WI38 (cell line): ENCODE data around the gene KAT2B.

Experiments used
- H3K4me3 ChIP-seq: 2 replicates; pipeline ENCODE4 v1.5.1; 2011; ENCODE audit warnings: low read depth, mild to moderate bottlenecking, control low read depth, low read length
- TF ChIP-seq, protein P1 (sequence below): IDR thresholded peaks from 2 replicates; pipeline ENCODE4 v1.5.1; 2012; ENCODE audit warnings: low read depth, mild to moderate bottlenecking, control low read depth, low read length

The KAT2B gene

DNA sequence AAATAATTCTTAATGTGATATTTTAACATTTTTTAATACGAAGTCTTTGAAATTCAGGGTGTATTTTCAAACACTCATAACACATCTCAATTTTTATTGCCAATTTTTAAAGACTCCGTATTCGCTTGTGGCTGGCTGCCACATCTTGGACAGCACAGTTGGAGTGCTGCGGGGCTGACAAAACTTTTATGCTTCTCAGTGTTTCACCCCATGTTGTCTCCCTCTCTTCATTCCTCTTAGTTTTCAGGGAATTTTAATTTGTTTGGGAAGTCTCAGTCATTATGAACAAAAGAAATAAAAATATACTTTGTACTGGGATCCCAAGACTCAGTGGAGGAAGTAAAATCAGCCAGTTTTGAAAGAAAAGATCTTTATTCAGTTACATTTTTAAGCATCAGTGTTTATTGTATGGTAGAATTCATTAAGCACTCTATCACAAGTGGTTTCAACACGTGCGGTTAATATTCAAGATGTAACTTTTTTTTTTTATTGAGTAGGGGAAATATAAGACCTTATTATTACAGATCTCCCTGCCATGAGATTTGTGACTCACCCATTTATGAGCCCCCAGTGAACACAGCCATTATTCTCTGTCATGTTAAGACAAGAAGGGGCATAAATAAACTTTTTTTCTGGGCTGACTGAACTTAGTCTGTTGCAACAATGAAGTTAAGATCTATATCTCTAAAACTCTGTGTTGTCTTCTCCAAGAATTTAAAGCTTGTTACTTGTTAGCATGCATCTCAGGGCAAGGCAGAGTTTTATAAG lies 26.8 kb downstream of the KAT2B start:
- no peak overlapping the region for H3K4me3 ChIP-seq
- TF ChIP-seq, protein P1, sequence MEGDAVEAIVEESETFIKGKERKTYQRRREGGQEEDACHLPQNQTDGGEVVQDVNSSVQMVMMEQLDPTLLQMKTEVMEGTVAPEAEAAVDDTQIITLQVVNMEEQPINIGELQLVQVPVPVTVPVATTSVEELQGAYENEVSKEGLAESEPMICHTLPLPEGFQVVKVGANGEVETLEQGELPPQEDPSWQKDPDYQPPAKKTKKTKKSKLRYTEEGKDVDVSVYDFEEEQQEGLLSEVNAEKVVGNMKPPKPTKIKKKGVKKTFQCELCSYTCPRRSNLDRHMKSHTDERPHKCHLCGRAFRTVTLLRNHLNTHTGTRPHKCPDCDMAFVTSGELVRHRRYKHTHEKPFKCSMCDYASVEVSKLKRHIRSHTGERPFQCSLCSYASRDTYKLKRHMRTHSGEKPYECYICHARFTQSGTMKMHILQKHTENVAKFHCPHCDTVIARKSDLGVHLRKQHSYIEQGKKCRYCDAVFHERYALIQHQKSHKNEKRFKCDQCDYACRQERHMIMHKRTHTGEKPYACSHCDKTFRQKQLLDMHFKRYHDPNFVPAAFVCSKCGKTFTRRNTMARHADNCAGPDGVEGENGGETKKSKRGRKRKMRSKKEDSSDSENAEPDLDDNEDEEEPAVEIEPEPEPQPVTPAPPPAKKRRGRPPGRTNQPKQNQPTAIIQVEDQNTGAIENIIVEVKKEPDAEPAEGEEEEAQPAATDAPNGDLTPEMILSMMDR = no peak

DNA sequence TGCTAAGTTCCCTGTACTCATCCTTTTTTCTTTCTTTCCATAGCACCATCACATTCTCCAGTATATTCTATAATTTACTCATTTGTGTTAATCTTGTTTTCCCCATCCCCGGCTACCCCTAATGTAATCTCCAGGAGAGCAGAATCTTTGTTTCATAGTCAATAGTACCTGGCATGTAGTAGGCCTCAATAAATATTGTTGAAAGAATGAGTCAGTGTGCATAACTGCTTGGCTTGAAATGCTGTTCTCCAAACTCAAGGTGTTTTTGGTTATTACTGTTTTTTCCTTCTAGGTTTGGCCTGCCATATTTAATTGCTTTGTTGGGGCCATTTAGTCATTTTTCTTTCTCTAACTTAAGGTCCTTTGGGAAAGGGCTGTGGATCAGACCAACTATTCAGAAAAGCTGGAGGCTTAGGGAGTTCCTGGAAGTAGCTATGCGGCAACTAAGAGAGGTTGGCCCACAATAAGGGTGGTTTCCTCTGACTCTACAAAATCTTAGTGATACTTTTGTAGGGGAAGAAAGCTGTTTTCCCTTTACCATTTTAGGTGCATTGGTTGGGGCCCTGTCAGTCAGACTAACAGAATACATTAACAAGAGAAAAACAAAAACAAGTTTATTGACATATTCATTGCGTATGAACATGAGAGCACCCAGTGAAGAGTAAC lies 28.4 kb downstream of the KAT2B start:
- H3K4me3 ChIP-seq = no peak overlapping the region
- TF ChIP-seq, protein P1 = no peak

DNA sequence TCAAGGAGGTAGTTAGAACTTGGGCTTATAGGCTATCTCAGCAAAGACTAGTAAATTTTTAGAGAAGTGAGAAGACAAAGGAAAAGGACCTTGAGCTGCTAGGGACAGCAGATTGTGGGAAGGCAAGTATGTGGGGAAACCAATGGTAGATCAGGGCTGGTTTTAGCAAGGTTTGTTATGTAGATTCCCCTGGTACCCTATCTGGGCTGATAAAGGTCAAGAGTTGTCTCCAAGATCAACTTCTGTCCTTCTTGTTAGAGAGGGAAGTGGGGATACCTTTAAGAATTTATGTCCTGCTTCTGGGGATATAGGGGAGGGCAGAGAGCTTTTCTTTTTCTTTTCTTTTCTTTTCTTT lies 28.9 kb downstream of the KAT2B start:
- H3K4me3 ChIP-seq = no peak overlapping the region
- TF ChIP-seq, protein P1 = no peak

DNA sequence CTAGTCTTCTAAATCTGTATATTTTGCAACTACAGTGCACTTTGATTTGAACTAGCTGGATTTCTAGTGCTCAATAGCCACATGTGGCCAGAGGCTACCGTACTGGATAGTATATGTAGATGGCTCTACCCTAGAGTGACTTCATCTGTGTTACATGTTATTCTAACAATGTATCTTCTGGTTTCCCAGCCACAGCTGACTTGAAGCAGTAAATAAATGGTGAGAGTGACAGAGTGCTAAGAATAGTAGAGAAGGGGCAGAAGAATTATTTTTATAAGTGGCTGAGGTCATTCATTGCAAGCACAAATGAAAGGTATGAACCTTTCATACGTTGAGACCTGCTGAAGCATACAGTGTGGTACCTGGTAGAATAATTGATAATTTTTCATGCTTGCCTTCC lies 30.9 kb downstream of the KAT2B start:
- TF ChIP-seq, protein P1 = no peak
- H3K4me3 ChIP-seq = no peak overlapping the region

DNA sequence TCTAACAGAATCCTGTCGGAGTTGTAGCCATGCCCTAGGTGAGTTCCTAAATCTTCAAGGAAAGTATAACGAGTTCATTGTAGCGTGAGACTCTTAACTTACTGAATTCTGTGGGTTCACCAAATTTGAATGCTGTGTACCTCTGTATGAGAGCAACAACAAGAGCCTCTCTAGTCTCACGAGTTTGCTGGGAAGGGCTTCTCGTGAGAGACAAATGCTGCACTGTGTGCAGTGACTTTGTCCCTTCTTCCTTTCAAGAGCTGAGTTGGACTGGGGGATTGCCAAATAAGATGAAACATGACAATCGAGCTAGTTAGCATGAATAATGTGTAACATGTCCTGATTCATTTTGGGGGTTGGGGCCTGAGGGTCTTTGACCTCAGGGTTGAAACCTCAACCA lies 32.2 kb downstream of the KAT2B start:
- TF ChIP-seq, protein P1 = no peak
- no peak overlapping the region for H3K4me3 ChIP-seq

DNA sequence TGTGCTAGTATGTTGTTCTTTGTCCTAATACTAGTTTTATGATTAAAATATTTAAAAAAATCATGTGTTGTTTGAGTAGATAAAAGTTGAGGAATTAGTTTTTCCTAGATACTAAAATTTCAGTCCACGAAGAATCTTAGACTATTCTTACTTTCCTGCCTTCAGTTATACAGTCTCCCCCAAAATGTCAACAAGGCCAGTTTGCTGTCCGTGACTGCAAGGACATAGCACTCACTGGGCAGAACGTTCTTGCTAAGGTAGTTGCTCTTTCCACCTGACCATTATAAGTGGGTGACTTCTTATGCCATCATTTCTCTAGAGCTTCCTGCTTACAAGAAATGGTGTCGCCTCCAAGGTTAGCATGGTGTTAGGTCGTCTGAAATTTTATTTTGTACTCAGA lies 32.8 kb downstream of the KAT2B start:
- H3K4me3 ChIP-seq = no peak overlapping the region
- TF ChIP-seq, protein P1 = no peak

DNA sequence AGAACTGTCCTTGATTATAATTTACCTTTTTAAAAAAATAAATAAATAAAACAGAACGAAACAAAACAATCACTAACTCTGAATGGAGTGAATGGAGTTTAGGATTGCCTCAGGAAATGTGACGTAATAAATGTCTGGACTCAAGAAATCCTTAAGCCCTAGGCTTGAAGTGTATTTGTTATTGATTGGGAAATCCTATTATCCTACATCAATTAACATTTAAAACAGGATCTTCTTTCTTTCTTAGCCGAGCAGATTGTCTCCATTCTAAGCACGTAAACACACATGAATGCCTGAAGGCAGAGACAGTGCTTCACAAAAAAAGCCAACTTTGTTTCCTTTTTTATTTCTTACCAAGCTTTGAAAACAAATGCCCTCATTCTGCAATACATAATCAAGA lies 33.4 kb downstream of the KAT2B start:
- no peak overlapping the region for H3K4me3 ChIP-seq
- TF ChIP-seq, protein P1 = no peak
